Activated T-helper 1 cell treated with anti-CD3 and anti-CD28 coated beads, Interleukin-12 subunit alpha, Interleukin-12 subunit beta, Interleukin-2, Interleukin-4 antibody, amounts not matched to agents 30 ng/mL and 10 ng/mL and 1 ng/mL, durations not matched to agents 14 hours and 24 hours and 36 hours (primary cell): ENCODE results near the gene MSL1. TPM values are rescaled to one million over a fixed set of nuclear protein-coding genes. Genes with fewer than 3 reads are reported as not detected.
A peak's percentile ranks its signal among the peaks of the same experiment; 100 is the strongest.

Experiments
- DNase-seq: peaks from one replicate; pipeline ENCODE4 v3.0.0; 2021; ENCODE audit warnings: low spot score
- H3K27ac Mint-ChIP-seq: one replicate; pipeline ENCODE4 v1.8.0; 2021; ENCODE audit warnings: mild to moderate bottlenecking, mixed read lengths
- H3K27me3 Mint-ChIP-seq: one replicate; pipeline ENCODE4 v1.8.0; 2022; ENCODE audit warnings: mild to moderate bottlenecking, moderate library complexity, mixed read lengths; ENCODE audit not compliant: insufficient read depth
- H3K36me3 Mint-ChIP-seq: one replicate; pipeline ENCODE4 v1.8.0; 2021; ENCODE audit warnings: low read depth, mixed read lengths
- H3K4me1 Mint-ChIP-seq: one replicate; pipeline ENCODE4 v1.8.0; 2021; ENCODE audit warnings: low read depth, mixed read lengths
- H3K4me3 Mint-ChIP-seq: one replicate; pipeline ENCODE4 v1.8.0; 2021; ENCODE audit warnings: mild to moderate bottlenecking, moderate library complexity, mixed read lengths
- H3K9me3 Mint-ChIP-seq: one replicate; pipeline ENCODE4 v1.8.0; 2021; ENCODE audit warnings: mixed read lengths
- intact Hi-C: fragments of 100-400 bp; cut with micrococcal nuclease; formaldehyde crosslinking; loops from one replicate; pipeline ENCODE4 v1.15.1; 2024
- total RNA-seq: library from RNA; stranded (reverse); gene quantifications from 2 replicates; pipeline ENCODE4 v1.2.3, GENCODE V29; 2022

The MSL1 gene
- total RNA-seq, 1 donor from 2014 or later = 87.6 TPM

GRCh38 chr17:40103688-40104087 is 18.1 kb upstream of the MSL1 start:
- Mint-ChIP-seq H3K9me3 (no peaks in the 10 kb centered on the region), H3K27ac (no peak overlapping the region), H3K4me1 (peaks cover 79% of the 10 kb centered on the region), H3K27me3 (peaks cover 22% of the 10 kb centered on the region), H3K4me3 (no peak overlapping the region), H3K36me3 (no peaks in the 10 kb centered on the region)
- intact Hi-C loops = no loop called here
- no peak for DNase-seq

- no peaks in the 10 kb centered on the region for H3K36me3 Mint-ChIP-seq
- H3K4me1 Mint-ChIP-seq = peaks cover 68% of the 10 kb centered on the region
- H3K4me3 Mint-ChIP-seq = no peak overlapping the region
- intact Hi-C loops = no loop called here
- peaks cover 21% of the 10 kb centered on the region for H3K27me3 Mint-ChIP-seq
- H3K9me3 Mint-ChIP-seq = no peaks in the 10 kb centered on the region
- no peak overlapping the region for H3K27ac Mint-ChIP-seq
- no peak for DNase-seq
Observed at GRCh38 chr17:40104594-40105486, 16.9 kb upstream of the MSL1 start.

GRCh38 chr17:40105861-40106759 is 15.7 kb upstream of the MSL1 start:
- Mint-ChIP-seq H3K27ac (no peak overlapping the region), H3K4me3 (no peak overlapping the region), H3K36me3 (no peaks in the 10 kb centered on the region), H3K27me3 (peaks cover 21% of the 10 kb centered on the region), H3K9me3 (no peaks in the 10 kb centered on the region), H3K4me1 (peaks cover 65% of the 10 kb centered on the region)
- intact Hi-C loops = no loop called here
- DNase-seq = no peak

GRCh38 chr17:40106760-40107521 is 14.8 kb upstream of the MSL1 start:
- no peak for DNase-seq
- no peaks in the 10 kb centered on the region for H3K9me3 Mint-ChIP-seq
- H3K27ac Mint-ChIP-seq = peak overlapping the region; percentile 19
- no peak overlapping the region for H3K4me3 Mint-ChIP-seq
- H3K36me3 Mint-ChIP-seq = no peaks in the 10 kb centered on the region
- intact Hi-C loops = no loop called here
- peaks cover 66% of the 10 kb centered on the region for H3K4me1 Mint-ChIP-seq
- H3K27me3 Mint-ChIP-seq = peaks cover 18% of the 10 kb centered on the region

- peak overlapping the region; percentile 57 for H3K4me3 Mint-ChIP-seq
- intact Hi-C loops = no loop called here
- peaks cover 71% of the 10 kb centered on the region for H3K4me1 Mint-ChIP-seq
- no peak for DNase-seq
- peak overlapping the region; percentile 85 for H3K27ac Mint-ChIP-seq
- H3K36me3 Mint-ChIP-seq = no peaks in the 10 kb centered on the region
- no peaks in the 10 kb centered on the region for H3K9me3 Mint-ChIP-seq
- peaks cover 16% of the 10 kb centered on the region for H3K27me3 Mint-ChIP-seq
Observed at GRCh38 chr17:40107522-40108174, 14.1 kb upstream of the MSL1 start.

- H3K4me1 Mint-ChIP-seq = peaks cover 76% of the 10 kb centered on the region
- H3K27me3 Mint-ChIP-seq = peaks cover 14% of the 10 kb centered on the region
- no peak for DNase-seq
- no peak overlapping the region for H3K4me3 Mint-ChIP-seq
- H3K9me3 Mint-ChIP-seq = no peaks in the 10 kb centered on the region
- intact Hi-C loops = no loop called here
- no peak overlapping the region for H3K27ac Mint-ChIP-seq
- H3K36me3 Mint-ChIP-seq = no peaks in the 10 kb centered on the region
Observed at GRCh38 chr17:40108970-40109824, 12.6 kb upstream of the MSL1 start.

GRCh38 chr17:40110026-40110845 is 11.5 kb upstream of the MSL1 start:
- H3K36me3 Mint-ChIP-seq = no peaks in the 10 kb centered on the region
- intact Hi-C loops = loop anchor here (5.0 kb wide), 1 partner anchor 1358 kb away; the partner anchor contains the start of gene PSMB3
- H3K27ac Mint-ChIP-seq = peak overlapping the region; percentile 27
- no peak for DNase-seq
- peaks cover 65% of the 10 kb centered on the region for H3K4me1 Mint-ChIP-seq
- no peaks in the 10 kb centered on the region for H3K9me3 Mint-ChIP-seq
- H3K4me3 Mint-ChIP-seq = no peak overlapping the region
- peaks cover 12% of the 10 kb centered on the region for H3K27me3 Mint-ChIP-seq

- H3K9me3 Mint-ChIP-seq = no peaks in the 10 kb centered on the region
- H3K4me3 Mint-ChIP-seq = peak overlapping the region; percentile 35
- no peaks in the 10 kb centered on the region for H3K36me3 Mint-ChIP-seq
- peak overlapping the region; percentile 72 for H3K27ac Mint-ChIP-seq
- peaks cover 7% of the 10 kb centered on the region for H3K27me3 Mint-ChIP-seq
- intact Hi-C loops = loop anchor here (1.0 to 5.0 kb wide), 4 partner anchors 11 to 1359 kb away; partner anchors contain the start of genes NR1D1, PSMB3 and RAPGEFL1
- peak; percentile 57 for DNase-seq
- peaks cover 53% of the 10 kb centered on the region for H3K4me1 Mint-ChIP-seq
Observed at GRCh38 chr17:40111221-40112128, 10.3 kb upstream of the MSL1 start.

GRCh38 chr17:40112191-40112711 is 9.5 kb upstream of the MSL1 start:
- Mint-ChIP-seq H3K4me3 (no peak overlapping the region), H3K36me3 (no peaks in the 10 kb centered on the region), H3K9me3 (no peaks in the 10 kb centered on the region), H3K4me1 (peaks cover 51% of the 10 kb centered on the region), H3K27ac (peak overlapping the region; percentile 62), H3K27me3 (peaks cover 3% of the 10 kb centered on the region)
- DNase-seq = no peak
- intact Hi-C loops = loop anchor here (2.0 to 5.0 kb wide), 3 partner anchors 43 to 1360 kb away; partner anchors contain the start of genes PSMB3 and RAPGEFL1

GRCh38 chr17:40112718-40113109 is 9.1 kb upstream of the MSL1 start:
- Mint-ChIP-seq H3K4me1 (peaks cover 47% of the 10 kb centered on the region), H3K9me3 (no peaks in the 10 kb centered on the region), H3K27me3 (peaks cover 3% of the 10 kb centered on the region), H3K4me3 (peak overlapping the region; percentile 82), H3K27ac (peak overlapping the region; percentile 62), H3K36me3 (no peaks in the 10 kb centered on the region)
- intact Hi-C loops = loop anchor here (1.0 to 5.0 kb wide), 12 partner anchors 11 to 1360 kb away; partner anchors contain the start of genes CASC3, MED24, PSMB3 and RAPGEFL1
- DNase-seq = no peak
